H54 (cell line): Measurements from ENCODE around the gene KDM4B.
A peak's percentile ranks its signal among the peaks of the same experiment; 100 is the strongest.
"Not testable (repeated sequence)": the region's sequence is repeated elsewhere in the genome, so short reads cannot be mapped to it uniquely, and the experiment has no call there.

Experiments used
- DNase-seq: peaks from one replicate; pipeline ENCODE4 v3.0.0; 2011; ENCODE audit warnings: low spot score, mixed read lengths; ENCODE audit not compliant: insufficient read length
- FAIRE-seq: peaks from 3 replicates; lab custom pipeline; 2011; peaks lifted over from hg19 to GRCh38; lab: Jason Lieb, UNC
- POLR2A ChIP-seq: IDR thresholded peaks from 2 replicates; pipeline ENCODE4 v1.6.1; 2011; ENCODE audit warnings: low read depth, mild to moderate bottlenecking, low read length

Gene KDM4B

GRCh38 chr19:5020368-5020767, 51.5 kb downstream of the KDM4B start:
- DNase-seq (no peak), FAIRE-seq (no peak)
- TF ChIP-seq POLR2A = no peak

- FAIRE-seq (no peak), DNase-seq (no peak)
- TF ChIP-seq POLR2A = no peak
Measured at GRCh38 chr19:5021046-5021445, 52.1 kb downstream of the KDM4B start.

- FAIRE-seq = no peak
- no peak for TF ChIP-seq POLR2A
Measured at GRCh38 chr19:5022066-5022860, 53.4 kb downstream of the KDM4B start.

GRCh38 chr19:5023128-5023571, 54.2 kb downstream of the KDM4B start:
- no peak for TF ChIP-seq POLR2A
- FAIRE-seq = no peak
- DNase-seq = no peak

More at GRCh38 chr19:5022066-5022860, 53.4 kb downstream of the KDM4B start:
- no peak for DNase-seq

GRCh38 chr19:5024282-5024681, 55.4 kb downstream of the KDM4B start:
- no peak for TF ChIP-seq POLR2A
- FAIRE-seq (no peak), DNase-seq (no peak)

- DNase-seq (no peak), FAIRE-seq (no peak)
- TF ChIP-seq POLR2A = no peak
Measured at GRCh38 chr19:5025027-5025426, 56.1 kb downstream of the KDM4B start.

GRCh38 chr19:5026706-5027273, 57.9 kb downstream of the KDM4B start:
- TF ChIP-seq POLR2A = no peak
- FAIRE-seq = no peak

GRCh38 chr19:5028229-5028886, 59.4 kb downstream of the KDM4B start:
- no peak for FAIRE-seq
- no peak for DNase-seq
- TF ChIP-seq POLR2A = no peak

More at GRCh38 chr19:5026706-5027273, 57.9 kb downstream of the KDM4B start:
- DNase-seq = no peak

- DNase-seq = peak; percentile 67
- FAIRE-seq = not testable (repeated sequence)
Measured at GRCh38 chr19:5029596-5029995, 60.7 kb downstream of the KDM4B start.

GRCh38 chr19:5030136-5030820, 61.4 kb downstream of the KDM4B start:
- TF ChIP-seq POLR2A = no peak
- DNase-seq (no peak), FAIRE-seq (no peak)

GRCh38 chr19:5030822-5031221, 61.9 kb downstream of the KDM4B start:
- no peak for TF ChIP-seq POLR2A
- FAIRE-seq = no peak
- DNase-seq = no peak

- DNase-seq (peak; percentile 95), FAIRE-seq (peak; percentile 15)
- no peak for TF ChIP-seq POLR2A
Measured at GRCh38 chr19:5031231-5032100, 62.6 kb downstream of the KDM4B start.
